Activated CD8-positive, alpha-beta memory T cell treated with anti-CD3 and anti-CD28 coated beads, Interleukin-2, amount 50 U/mL, for 24 hours (primary cell): ENCODE measurements around the gene FOXL3.
"Not testable (repeated sequence)": the region's sequence is repeated elsewhere in the genome, so short reads cannot be mapped to it uniquely, and the experiment has no call there.

Experiments
- DNase-seq: peaks from one replicate; pipeline ENCODE4 v3.0.0-alpha.2; 2020; ENCODE audit errors: extremely low read depth

Gene FOXL3

DNA sequence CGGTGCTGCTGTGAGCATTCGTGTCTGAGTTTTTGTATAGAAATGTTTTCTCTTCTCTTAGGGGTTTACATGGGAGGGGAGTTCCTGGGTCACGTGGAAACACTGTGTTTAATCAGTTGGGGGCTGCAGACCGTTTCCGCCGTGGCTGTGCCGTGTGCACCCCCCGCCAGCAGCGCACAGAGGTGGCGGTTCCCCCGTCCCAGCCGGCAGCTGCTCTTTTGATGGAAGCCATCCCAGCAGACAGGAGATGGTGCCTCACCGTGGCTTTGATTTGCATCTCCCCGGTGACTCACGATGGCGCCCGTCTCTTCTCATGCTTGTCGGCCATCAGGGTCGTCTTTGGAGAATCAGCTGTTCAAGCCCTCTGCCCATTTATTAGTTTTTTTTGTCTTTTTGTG is 34.9 kb upstream of the FOXL3 start:
- no peak for DNase-seq

DNA sequence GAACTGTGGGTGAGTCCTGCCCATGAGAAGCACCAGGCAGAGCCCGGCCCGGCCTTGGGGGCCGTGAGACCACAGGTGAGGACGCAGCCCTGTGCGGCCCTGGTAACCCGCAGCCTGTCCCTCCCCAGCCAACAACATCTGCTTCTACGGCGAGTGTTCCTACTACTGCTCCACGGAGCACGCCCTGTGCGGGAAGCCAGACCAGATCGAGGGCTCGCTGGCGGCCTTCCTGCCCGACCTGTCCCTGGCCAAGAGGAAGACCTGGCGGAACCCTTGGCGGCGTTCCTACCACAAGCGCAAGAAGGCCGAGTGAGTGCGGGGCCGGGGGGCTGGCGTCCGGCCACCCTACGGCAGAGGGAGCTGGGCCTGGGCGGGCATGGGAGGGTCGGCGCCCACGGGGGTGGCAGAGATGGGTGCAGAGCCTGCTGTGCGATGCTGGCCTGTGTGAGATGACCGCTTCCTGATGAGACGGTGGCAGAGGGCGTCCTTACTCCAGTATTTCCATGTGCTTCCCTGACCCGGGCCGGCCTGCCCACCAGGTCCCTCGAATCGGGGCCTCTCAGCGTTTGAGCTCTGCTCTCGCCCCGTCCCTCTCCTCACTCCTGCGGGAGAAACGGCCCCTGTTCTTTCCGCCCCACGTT is 34.1 kb upstream of the FOXL3 start:
- no peak for DNase-seq

DNA sequence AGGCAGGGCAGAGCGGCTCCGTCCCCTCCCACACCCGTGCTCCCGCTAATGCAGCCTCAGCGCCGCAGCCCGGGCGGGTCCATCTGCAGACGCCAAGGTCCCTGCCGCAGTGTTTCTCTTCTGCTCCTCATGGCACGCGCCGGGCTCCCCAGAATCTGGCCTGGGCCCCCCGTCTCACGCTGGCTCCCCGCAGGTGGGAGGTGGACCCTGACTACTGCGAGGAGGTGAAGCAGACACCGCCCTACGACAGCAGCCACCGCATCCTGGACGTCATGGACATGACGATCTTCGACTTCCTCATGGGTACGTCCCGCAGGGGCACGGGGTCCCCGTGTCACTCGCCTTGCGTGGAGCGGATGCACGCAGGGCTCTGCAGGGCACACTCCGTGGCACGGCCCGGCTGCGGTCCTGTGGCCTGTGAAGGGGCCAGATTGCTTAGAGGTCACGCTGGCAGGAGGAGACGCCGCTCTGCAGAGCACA is 33.5 kb upstream of the FOXL3 start:
- no peak for DNase-seq

DNA sequence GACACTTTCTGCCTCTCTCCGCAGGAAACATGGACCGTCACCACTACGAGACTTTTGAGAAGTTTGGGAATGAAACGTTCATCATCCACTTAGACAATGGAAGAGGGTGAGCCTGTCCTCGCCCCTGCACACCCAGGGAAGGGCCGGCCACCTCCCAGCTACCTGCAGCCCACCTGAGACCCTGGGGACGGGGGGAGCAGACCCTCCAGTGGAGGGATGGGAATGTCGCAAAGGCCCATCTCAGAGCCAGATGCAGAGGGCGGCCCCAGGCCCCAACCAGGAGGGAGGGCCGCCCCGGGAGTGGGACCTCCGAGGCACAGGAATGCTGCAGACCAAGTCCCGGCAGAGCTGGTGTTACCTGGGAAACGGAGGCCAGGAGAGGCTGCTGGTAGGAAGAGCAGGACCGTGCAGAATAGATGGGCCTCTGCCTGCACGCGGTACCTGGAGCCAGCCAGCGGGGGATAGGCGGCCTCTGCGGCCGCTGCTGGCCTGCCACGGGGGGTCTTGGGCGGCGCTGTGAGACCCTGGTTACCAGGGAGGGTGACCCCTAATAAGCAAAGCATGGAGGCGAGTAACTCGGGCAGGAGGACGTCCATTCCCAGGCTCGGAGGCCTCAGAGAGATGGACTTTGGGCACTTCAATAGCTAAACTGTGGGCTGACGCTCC is 32.9 kb upstream of the FOXL3 start:
- no peak for DNase-seq

DNA sequence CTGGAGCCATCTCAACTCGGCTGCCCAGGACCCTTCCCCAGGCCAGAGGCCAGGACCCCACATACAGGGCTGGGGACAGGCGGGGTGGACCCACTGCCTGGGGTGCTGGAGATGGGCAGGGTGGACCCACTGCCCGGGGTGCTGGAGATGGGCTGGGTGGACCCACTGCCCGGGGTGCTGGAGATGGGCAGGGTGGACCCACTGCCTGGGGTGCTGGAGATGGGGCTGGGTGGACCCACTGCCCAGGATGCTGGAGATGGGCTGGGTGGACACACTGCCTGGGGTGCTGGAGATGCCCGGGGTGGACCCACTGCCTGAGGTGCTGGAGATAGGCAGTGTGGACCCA is 32.4 kb upstream of the FOXL3 start:
- DNase-seq, result no peak

DNA sequence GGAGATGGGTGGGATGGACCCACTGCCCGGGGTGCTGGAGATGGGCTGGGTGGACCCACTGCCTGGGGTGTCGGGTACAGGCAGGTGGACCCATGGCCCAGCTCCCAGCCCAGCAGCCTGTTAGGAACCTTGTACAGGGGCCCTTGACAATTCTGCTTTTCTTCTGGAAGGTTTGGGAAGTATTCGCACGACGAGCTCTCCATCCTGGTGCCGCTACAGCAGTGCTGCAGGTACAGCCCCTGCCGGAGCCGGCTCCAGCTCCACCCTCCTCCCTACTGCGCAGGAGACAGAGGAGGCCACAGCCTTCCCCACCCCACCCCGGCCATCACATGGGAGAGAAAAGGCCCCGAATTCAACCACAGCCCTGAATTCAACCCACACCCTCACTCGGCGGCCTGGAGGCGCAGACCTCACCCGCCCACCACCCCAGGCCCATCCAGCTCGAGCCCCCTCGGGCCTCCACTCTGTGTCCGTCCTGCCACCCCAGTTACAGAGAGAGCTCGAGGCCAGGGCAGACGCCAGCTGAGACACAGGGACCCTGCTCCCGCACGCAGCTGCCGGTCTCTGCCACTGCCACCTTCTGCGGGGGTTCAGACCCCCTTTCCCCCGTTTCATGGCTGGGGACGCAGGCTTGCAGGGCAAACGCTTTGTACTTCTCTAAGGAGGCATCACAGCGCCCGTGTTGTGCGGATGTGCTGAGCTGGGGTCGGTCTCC is 31.3 kb upstream of the FOXL3 start:
- DNase-seq, result no peak

DNA sequence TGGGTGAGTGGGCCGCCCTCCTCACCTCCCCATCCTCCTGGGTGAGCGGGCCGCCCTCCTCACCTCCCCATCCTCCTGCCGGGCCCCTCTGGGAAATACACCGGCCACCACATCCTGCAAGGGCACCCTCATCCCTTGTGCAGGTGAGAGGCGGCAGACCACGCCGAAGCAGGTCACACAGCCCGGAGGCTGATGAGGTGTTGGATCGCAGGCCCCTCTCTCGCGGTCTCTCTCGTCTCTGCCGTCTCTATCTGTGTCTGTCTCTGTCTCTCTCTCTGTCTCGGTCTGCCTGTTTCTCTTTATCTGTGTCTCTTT is 30.8 kb upstream of the FOXL3 start:
- no peak for DNase-seq

DNA sequence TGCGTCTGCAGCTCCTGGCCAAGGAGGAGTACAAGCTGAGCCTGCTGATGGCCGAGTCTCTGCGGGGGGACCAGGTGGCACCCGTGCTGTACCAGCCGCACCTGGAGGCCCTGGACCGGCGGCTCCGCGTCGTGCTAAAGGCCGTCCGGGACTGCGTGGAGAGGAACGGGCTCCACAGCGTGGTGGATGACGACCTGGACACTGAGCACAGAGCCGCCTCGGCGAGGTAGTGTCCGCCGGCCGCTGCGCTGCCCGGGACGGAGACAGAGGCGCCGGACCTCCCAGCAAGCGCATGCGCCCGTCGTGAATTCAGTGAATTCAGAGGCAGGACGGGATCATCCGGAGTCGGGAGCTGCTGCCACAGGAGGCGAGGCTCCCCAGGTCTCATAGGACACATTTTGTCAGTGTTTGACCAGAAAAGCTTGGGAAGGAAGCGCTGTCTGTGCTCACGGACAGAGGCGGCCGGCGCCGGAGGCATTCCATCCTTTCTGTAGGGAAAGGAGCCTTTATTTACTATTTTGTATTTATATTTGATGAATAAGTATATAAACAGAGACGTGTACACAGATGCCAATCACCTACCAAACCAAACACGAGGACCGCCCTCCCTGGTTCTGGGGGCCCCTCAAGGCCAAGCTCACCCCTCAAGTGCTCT is 30.1 kb upstream of the FOXL3 start:
- no peak for DNase-seq

DNA sequence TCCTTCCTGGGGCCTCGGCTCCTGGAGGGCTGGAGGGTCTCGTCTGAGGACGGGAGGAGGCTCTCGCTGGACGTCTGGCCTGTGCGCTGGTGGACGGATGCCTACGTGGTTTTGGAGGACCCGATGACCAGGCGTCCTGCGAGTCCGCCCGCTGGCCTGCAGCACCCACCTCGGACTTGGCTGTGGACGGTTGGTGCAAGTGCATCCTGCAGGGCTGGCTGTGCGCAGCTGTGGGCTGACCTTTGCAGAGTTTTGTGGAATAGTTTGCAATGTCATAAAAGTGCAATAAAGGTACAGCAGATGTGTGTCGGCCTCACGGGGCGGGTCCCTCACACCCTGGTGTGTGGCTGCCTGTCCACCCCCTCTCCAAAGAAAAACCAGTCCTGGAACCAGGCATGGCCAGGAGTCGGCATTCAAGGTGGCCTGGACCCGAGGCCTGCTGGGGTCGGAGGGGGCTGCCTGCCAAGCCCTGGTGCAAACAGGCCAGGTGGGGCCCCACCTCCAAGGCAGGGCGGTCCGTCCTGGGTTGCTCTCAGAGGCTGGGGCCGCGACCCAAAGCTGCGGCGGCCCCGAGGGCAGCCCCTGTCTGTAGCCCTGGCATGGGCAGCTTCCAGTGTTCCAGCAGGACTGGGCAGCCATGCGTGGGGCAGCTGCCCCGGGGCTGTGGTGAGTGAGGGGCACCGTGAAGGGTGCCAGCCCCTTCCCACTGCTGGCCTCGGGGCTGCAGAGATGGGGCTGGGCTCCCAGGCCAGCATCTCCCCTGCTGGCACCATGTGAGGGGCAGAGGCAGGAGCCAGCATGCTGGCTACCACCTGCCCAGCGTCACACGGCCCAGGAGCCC is 29.3 kb upstream of the FOXL3 start:
- no peak for DNase-seq

DNA sequence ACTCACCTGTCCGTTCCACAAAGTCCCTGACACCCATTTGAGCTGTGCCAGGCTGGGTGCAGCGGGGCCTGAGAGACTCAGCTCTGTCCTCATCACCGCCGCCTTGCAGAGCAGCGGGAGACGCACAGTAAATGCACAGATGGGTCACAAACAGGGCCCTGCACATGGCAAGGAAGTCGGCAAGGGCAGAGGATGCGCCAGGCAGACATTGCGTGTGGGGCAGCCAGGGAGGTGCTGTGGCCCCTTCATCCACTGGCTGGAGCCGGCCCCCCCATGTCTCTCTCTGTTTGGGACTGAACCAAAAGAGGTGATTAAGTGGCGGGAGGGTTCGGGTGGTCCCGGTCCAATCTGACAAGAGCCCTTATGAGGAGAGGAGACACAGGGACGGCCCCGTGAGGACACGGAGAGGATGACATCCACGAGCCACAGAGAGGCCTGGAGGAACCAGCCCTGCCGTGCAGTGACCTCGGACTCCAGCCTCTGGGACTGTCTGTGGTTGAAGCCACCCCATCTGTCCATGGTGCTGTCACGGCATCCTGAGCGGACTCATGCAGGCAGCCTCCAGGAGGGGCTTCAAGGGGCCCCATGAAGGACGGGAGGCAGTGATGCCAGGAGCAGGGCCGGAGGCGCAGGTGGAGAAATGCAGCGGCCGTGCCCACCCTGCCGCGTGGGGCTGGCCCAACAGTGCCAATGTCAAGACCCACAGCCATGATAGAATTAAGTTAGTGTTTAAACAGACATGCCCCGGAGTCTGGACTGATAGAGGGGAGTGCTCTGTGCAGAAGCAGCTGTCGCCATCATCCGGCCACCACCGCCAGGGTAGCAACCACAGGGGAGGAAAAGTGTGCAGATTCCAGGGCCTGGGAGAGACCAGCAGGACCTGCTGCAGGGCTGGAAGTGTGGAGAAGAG is 28.4 kb upstream of the FOXL3 start:
- DNase-seq, result no peak

DNA sequence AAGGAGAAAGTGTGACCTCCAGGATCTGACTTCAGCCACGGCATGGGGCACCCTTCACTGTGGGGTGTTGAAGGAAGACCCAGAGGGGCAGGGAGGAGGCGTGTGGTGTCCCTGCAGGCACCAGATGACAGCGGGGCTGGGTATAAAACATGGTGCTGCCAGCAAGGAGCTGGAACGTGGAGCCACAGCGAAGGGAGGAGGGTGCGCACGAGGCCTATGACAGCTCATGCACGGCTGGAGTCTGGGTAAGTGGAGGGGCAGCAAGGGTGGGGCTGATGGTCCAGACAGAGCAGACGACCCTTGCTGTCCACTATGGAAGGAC is 27.8 kb upstream of the FOXL3 start:
- no peak for DNase-seq

DNA sequence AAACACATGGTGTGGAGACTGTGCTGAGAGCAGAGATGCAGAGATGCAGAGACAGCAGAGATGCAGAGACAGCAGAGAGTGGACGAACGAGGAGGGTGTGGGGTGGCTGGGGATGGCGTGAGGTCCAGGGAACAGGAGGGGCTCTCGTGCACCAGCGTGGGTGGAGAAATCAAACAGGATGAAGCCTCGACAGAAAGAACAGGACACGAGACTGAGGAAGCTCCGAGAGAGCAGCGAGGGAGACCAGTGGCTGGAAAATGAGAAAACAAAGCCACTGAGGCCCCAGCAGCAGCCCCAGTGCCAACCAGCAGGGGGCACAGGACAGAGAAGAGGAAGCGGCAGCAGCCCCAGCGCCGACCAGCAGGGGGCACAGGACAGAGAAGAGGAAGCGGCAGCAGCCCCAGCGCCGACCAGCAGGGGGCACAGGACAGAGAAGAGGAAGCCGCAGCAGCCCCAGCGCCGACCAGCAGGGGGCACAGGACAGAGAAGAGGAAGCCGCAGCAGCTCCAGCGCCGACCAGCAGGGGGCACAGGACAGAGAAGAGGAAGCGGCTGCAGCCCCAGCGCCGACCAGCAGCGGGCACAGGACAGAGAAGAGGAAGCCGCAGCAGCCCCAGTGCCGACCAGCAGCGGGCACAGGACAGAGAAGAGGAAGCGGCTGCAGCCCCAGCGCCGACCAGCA is 27.2 kb upstream of the FOXL3 start:
- DNase-seq, result peak; percentile 40

DNA sequence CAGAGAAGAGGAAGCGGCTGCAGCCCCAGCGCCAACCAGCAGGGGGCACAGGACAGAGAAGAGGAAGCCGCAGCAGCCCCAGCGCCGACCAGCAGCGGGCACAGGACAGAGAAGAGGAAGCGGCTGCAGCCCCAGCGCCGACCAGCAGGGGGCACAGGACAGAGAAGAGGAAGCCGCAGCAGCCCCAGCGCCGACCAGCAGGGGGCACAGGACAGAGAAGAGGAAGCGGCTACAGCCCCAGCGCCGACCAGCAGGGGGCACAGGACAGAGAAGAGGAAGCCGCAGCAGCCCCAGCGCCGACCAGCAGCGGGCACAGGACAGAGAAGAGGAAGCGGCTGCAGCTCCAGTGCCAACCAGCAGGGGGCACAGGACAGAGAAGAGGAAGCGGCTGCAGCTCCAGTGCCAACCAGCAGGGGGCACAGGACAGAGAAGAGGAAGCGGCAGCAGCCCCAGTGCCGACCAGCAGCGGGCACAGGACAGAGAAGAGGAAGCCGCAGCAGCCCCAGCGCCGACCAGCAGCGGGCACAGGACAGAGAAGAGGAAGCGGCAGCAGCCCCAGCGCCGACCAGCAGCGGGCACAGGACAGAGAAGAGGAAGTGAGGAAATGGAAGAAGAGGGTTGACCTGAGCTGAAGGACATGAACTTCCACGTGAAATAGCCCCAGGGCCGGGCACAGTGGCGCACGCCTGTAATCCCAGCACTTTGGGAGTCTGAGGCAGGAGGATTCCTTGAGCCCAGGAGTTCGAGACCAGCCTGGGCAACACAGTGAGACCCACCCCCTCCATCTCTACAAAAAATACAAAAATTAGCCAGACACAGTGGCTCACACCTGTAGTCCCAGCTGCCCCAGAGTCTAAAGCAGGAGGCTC is 26.3 kb upstream of the FOXL3 start:
- not testable (repeated sequence) for DNase-seq

DNA sequence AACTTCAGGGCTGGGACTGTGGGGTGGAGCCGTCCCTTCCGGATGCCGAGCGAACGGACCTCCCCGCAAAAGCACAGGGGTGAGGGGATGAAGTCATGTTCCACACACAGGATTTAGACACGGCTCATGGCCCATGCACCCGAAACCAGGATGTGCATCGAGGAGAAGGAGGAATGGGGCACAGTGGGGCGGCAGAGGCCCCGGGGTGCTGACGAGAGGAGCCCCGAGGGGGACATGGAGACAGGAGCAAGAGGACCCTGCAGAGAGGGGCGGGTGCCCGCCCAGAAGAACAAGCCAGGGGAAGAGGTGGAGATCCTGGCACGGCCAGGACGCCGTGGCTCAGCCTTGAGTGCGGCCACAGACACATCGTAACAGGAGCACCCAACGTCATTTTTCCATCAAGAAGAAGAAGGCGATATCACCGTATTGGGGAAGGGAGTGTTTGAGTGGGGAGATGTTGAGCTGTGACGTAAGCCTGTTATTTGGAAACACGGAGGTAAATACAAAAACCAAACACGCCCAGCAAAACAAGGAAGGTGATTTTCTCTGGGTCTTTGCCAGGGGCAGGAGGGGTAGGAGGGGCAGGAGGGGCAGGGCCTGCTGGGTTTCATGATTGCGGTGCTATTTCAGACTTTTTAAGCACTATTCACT is 25.3 kb upstream of the FOXL3 start:
- no peak for DNase-seq

DNA sequence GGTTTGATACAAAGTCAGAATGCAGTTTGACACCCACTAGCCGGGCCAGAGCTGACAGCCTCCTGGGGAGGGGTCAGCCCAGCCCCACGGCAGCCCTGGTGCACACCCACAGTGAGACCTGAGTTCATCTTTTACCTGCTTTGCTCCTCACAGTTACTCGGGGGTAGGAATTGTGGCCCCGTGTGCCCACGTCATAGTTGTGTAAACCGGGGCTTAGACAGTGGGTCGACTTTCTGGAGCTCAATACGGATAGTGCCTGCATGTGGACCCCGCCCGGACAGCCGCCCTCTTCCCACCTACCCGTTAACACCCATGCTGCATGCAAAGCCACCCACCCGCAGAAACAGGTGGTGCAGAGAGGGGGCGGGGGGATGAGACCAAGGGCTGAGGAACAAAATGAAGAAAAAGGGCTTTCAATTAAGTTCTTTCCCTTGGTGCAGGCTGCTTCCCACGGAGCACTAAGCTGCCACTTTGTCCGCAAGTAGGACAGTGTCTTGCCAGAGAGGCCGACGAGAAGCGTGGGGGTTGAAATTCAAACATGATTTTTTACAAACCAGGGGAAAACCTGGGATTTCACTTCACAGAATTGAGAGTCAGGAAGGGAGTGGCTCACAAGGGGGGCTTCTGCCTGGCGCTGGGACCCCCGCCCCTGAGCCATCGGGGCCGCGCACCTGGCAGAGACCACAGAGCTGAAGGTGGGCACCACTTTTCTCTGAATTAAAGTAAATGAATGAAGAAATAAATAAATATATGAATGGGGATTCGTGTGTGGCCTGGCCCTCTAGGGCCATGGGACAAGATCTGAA is 24.6 kb upstream of the FOXL3 start:
- no peak for DNase-seq

DNA sequence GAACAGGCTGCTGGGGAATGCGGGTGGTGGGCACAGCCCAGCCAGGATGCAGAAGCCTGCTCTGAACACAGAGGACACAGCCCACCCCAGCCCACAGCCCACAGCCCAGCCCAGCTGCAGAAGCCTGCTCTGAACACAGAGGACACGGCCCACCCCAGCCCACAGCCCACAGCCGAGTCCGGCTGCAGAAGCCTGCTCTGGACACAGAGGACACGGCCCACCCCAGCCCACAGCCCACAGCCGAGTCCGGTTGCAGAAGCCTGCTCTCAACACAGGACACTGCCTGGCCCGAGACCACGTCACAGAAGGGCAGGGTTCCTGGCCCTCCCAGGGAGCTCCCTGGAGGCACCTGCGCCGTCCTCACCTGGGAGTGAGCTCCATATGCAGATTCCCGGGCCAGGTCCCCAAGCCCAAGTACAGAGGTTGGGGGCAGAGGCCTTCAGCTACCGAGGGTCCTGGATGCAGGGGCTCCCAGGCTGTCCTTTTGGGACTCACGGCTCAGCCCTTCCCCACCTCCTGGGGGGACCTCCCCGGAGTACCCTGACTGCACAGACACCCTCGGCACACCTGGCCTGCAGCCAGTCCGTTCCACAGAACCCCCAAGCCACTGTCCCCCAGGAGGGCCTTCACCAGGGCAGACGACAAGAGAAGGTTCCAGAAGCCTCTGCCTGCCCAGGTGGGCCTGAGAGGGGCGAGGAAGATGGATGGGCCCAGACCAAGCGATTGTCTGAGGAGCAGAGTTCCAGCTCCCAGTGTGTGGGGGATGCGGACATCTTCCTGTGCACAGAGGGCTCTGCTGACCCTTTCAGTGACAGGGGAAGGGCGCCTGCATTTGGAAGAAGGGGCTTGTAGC is 23.7 kb upstream of the FOXL3 start:
- DNase-seq, result no peak
